GM21526 (cell line): ENCODE measurements around the gene HES5.

ENCODE experiments used
- ATAC-seq: cut with Tn5 transposase; IDR thresholded peaks from one replicate; pipeline ENCODE4 v1.9.1; 2021; ENCODE audit warnings: moderate library complexity; ENCODE audit not compliant: unreplicated experiment, low FRiP score

The HES5 gene

GRCh38 chr1:2533365-2533764, 3.3 kb upstream of the HES5 start:
- ATAC-seq = no peak

GRCh38 chr1:2532485-2533160, 2.6 kb upstream of the HES5 start:
- ATAC-seq = no peak

GRCh38 chr1:2530513-2531361, 674 bp upstream of the HES5 start:
- no peak for ATAC-seq

GRCh38 chr1:2528966-2529783, 888 bp downstream of the HES5 start:
- ATAC-seq = no peak

GRCh38 chr1:2528611-2528965, 1.5 kb downstream of the HES5 start:
- ATAC-seq = no peak

GRCh38 chr1:2528016-2528415, 2.0 kb downstream of the HES5 start:
- ATAC-seq = no peak

- ATAC-seq = no peak
These were observed 2.6 kb downstream of the HES5 start for GRCh38 chr1:2527556-2527860.

GRCh38 chr1:2526824-2527555, 3.1 kb downstream of the HES5 start:
- ATAC-seq = peak; percentile 27

- peak; percentile 72 for ATAC-seq
These were observed 3.9 kb downstream of the HES5 start, which contains the start of gene PANK4 for GRCh38 chr1:2525920-2526823. PANK4 (minus strand) TSS chr1:2526596; CDS start chr1:2526587, 9 bp downstream.

- no peak for ATAC-seq
These were observed 4.5 kb downstream of the HES5 start for GRCh38 chr1:2525572-2525919.

- ATAC-seq = no peak
These were observed 6.0 kb downstream of the HES5 start for GRCh38 chr1:2523891-2524609.

GRCh38 chr1:2523191-2523890, 6.7 kb downstream of the HES5 start:
- no peak for ATAC-seq

GRCh38 chr1:2522230-2522629, 7.8 kb downstream of the HES5 start:
- no peak for ATAC-seq

- no peak for ATAC-seq
These were observed 9.3 kb downstream of the HES5 start for GRCh38 chr1:2520806-2521205.

- ATAC-seq = no peak
These were observed 9.9 kb downstream of the HES5 start for GRCh38 chr1:2520206-2520605.

GRCh38 chr1:2519729-2520128, 10.3 kb downstream of the HES5 start:
- ATAC-seq = no peak

GRCh38 chr1:2519029-2519685, 10.9 kb downstream of the HES5 start:
- ATAC-seq = no peak

GRCh38 chr1:2518528-2518927, 11.5 kb downstream of the HES5 start:
- no peak for ATAC-seq
